ENCODE measurements around the gene DYSF.
"Not testable (repeated sequence)": the region's sequence is repeated elsewhere in the genome, so short reads cannot be mapped to it uniquely, and the experiment has no call there.

The DYSF gene

GRCh38 chr2:71643674-71644357 is 190.5 kb downstream of the DYSF start:
- Histone ChIP-seq H3K4me1 (ENCODE audit: low read depth, poor library complexity, severe bottlenecking) (no peaks in the 10 kb centered on the region), H3K27ac (no peak overlapping the region), H4K20me1 (ENCODE audit: insufficient read depth) (no peaks in the 10 kb centered on the region), H3K9ac (no peak overlapping the region), H3K27me3 (ENCODE audit: insufficient read depth, low read depth) (no peaks in the 10 kb centered on the region), H3K4me3 (IDR thresholded peaks at IDR 0.05; ENCODE audit: insufficient read depth, low read depth, low read length) (no peak overlapping the region), H3K79me2 (ENCODE audit: insufficient read depth, low read depth) (no peaks in the 10 kb centered on the region), H2AFZ (ENCODE audit: low read depth) (no peak overlapping the region), H3K4me2 (no peak overlapping the region), H3K36me3 (ENCODE audit: insufficient read depth) (no peaks in the 10 kb centered on the region)
- TF ChIP-seq CTCF (conservative IDR thresholded peaks at IDR 0.05; ENCODE audit: low read depth, low read length) = no peak

GRCh38 chr2:71646028-71646427 is 192.7 kb downstream of the DYSF start:
- H4K20me1 ChIP-seq (ENCODE audit: insufficient read depth) = no peaks in the 10 kb centered on the region
- H2AFZ ChIP-seq (ENCODE audit: low read depth) = no peak overlapping the region
- no peaks in the 10 kb centered on the region for H3K27me3 ChIP-seq (ENCODE audit: insufficient read depth, low read depth)
- H3K9ac ChIP-seq = no peak overlapping the region
- no peaks in the 10 kb centered on the region for H3K36me3 ChIP-seq (ENCODE audit: insufficient read depth)
- no peak overlapping the region for H3K4me2 ChIP-seq
- no peaks in the 10 kb centered on the region for H3K4me1 ChIP-seq (ENCODE audit: low read depth, poor library complexity, severe bottlenecking)
- no peak overlapping the region for H3K27ac ChIP-seq
- no peak for TF ChIP-seq CTCF (conservative IDR thresholded peaks at IDR 0.05; ENCODE audit: low read depth, low read length)
- H3K4me3 ChIP-seq (IDR thresholded peaks at IDR 0.05; ENCODE audit: insufficient read depth, low read depth, low read length) = no peak overlapping the region
- H3K79me2 ChIP-seq (ENCODE audit: insufficient read depth, low read depth) = no peaks in the 10 kb centered on the region

GRCh38 chr2:71647356-71647755 is 194.0 kb downstream of the DYSF start:
- Histone ChIP-seq H3K4me2 (no peak overlapping the region), H3K9ac (no peak overlapping the region), H4K20me1 (ENCODE audit: insufficient read depth) (no peaks in the 10 kb centered on the region), H3K36me3 (ENCODE audit: insufficient read depth) (no peaks in the 10 kb centered on the region), H3K79me2 (ENCODE audit: insufficient read depth, low read depth) (no peaks in the 10 kb centered on the region), H3K4me1 (ENCODE audit: low read depth, poor library complexity, severe bottlenecking) (no peaks in the 10 kb centered on the region), H3K27me3 (ENCODE audit: insufficient read depth, low read depth) (no peaks in the 10 kb centered on the region), H3K4me3 (IDR thresholded peaks at IDR 0.05; ENCODE audit: insufficient read depth, low read depth, low read length) (no peak overlapping the region), H2AFZ (ENCODE audit: low read depth) (no peak overlapping the region), H3K27ac (no peak overlapping the region)
- no peak for TF ChIP-seq CTCF (conservative IDR thresholded peaks at IDR 0.05; ENCODE audit: low read depth, low read length)

GRCh38 chr2:71655498-71655897 is 202.1 kb downstream of the DYSF start:
- no peak overlapping the region for H3K27ac ChIP-seq
- no peaks in the 10 kb centered on the region for H3K79me2 ChIP-seq (ENCODE audit: insufficient read depth, low read depth)
- H3K4me2 ChIP-seq = no peak overlapping the region
- H2AFZ ChIP-seq (ENCODE audit: low read depth) = no peak overlapping the region
- H3K27me3 ChIP-seq (ENCODE audit: insufficient read depth, low read depth) = no peaks in the 10 kb centered on the region
- H3K4me1 ChIP-seq (ENCODE audit: low read depth, poor library complexity, severe bottlenecking) = no peaks in the 10 kb centered on the region
- H3K9ac ChIP-seq = no peak overlapping the region
- H3K36me3 ChIP-seq (ENCODE audit: insufficient read depth) = no peaks in the 10 kb centered on the region
- TF ChIP-seq CTCF (conservative IDR thresholded peaks at IDR 0.05; ENCODE audit: low read depth, low read length) = no peak
- H3K4me3 ChIP-seq (IDR thresholded peaks at IDR 0.05; ENCODE audit: insufficient read depth, low read depth, low read length) = no peak overlapping the region
- H4K20me1 ChIP-seq (ENCODE audit: insufficient read depth) = no peaks in the 10 kb centered on the region

- not testable (repeated sequence) for H3K9ac ChIP-seq; H3K79me2 ChIP-seq (ENCODE audit: insufficient read depth, low read depth); H4K20me1 ChIP-seq (ENCODE audit: insufficient read depth); H3K36me3 ChIP-seq (ENCODE audit: insufficient read depth); H2AFZ ChIP-seq (ENCODE audit: low read depth); H3K27me3 ChIP-seq (ENCODE audit: insufficient read depth, low read depth); H3K4me3 ChIP-seq (IDR thresholded peaks at IDR 0.05; ENCODE audit: insufficient read depth, low read depth, low read length); H3K27ac ChIP-seq; H3K4me1 ChIP-seq (ENCODE audit: low read depth, poor library complexity, severe bottlenecking); H3K4me2 ChIP-seq
Measured at GRCh38 chr2:71658256-71658655, 204.9 kb downstream of the DYSF start.
